OCI-LY1 (cell line): ENCODE results near the gene EVL.

Source experiments
- CTCF ChIP-seq: fragments of 200-600 bp; sonication (generic), shearing (Covaris generic); IDR thresholded peaks from 2 replicates; pipeline ENCODE4 v1.5.1; 2017; ENCODE audit warnings: mild to moderate bottlenecking, antibody characterized with exemption, low read length, moderate library complexity, mixed read lengths
- EZH2 ChIP-seq: fragments of 200-600 bp; sonication (generic), shearing (Covaris generic); IDR thresholded peaks from 2 replicates; pipeline ENCODE4 v1.8.0; 2017; ENCODE audit warnings: borderline replicate concordance, mixed run types, mild to moderate bottlenecking, antibody characterized with exemption, low read length, moderate library complexity, mixed read lengths

DNA sequence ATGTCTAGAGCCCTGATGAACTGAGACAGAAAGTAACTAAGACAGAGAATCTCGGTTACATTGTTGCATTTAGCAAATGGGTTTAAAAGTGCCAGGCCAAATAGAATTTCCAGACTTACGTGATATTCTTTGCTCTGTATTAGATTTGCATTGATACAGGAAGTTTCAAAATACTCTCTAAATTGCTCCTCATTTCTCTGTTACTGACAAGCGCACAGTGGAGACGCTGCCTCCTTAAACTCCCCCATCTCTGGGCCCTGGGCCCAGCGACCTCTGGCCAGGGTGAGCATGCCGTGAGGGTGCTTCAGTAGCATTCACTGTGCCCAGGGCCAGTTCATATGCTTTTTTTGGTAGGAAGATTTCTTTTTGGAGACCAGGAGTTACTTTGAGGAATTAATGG, 22.9 kb upstream of the EVL start:
- TF ChIP-seq CTCF (no peak), EZH2 (no peak)
